ENCODE results near the gene DLEC1.

The DLEC1 gene
- total RNA-seq, result 0 to 6.1 (median 0.37) reads per million in 17 experiments

GRCh38 chr3:38039101-38039898, at the start of gene DLEC1:
Gene DLEC1, plus strand, starts transcription at chr3:38039208. Its CDS starts 18 bp downstream, at chr3:38039226.
- peak; percentile 54 to 81 (median 72) for DNase-seq

- DNase-seq, result no peak
Measured at GRCh38 chr3:37989821-37990480, 49.1 kb upstream of the DLEC1 start.

- no peak for DNase-seq
Measured at GRCh38 chr3:37990527-37990926, 48.5 kb upstream of the DLEC1 start, which contains the start of gene VILL. Gene VILL, plus strand, starts transcription at chr3:37990786. Its CDS starts 2,887 bp downstream, at chr3:37993673.

GRCh38 chr3:37991109-37991508, 47.9 kb upstream of the DLEC1 start:
- no peak for DNase-seq

- no peak for DNase-seq
Measured at GRCh38 chr3:37991823-37992222, 47.2 kb upstream of the DLEC1 start.

- DNase-seq, result no peak
Measured at GRCh38 chr3:37992271-37993066, 46.5 kb upstream of the DLEC1 start.

- no peak for DNase-seq
Measured at GRCh38 chr3:37993067-37993455, 45.9 kb upstream of the DLEC1 start.

GRCh38 chr3:37993460-37993819, 45.6 kb upstream of the DLEC1 start:
- DNase-seq, result peak in 2 of 4 experiments; percentile 23 to 36

- peak; percentile 92 to 97 (median 96) for DNase-seq
Measured at GRCh38 chr3:37993820-37994638, 45.0 kb upstream of the DLEC1 start.

- DNase-seq, result no peak
Measured at GRCh38 chr3:37994639-37994972, 44.4 kb upstream of the DLEC1 start.

GRCh38 chr3:37995652-37996641, 43.1 kb upstream of the DLEC1 start:
- no peak for DNase-seq

GRCh38 chr3:37996785-37997301, 42.2 kb upstream of the DLEC1 start:
- peak; percentile 81 to 89 (median 86) for DNase-seq

- DNase-seq, result no peak
Measured at GRCh38 chr3:37997342-37997741, 41.7 kb upstream of the DLEC1 start.

- DNase-seq, result no peak
Measured at GRCh38 chr3:37997791-37998370, 41.1 kb upstream of the DLEC1 start.

- DNase-seq, result no peak
Measured at GRCh38 chr3:37999836-38000235, 39.2 kb upstream of the DLEC1 start.

- DNase-seq, result no peak
Measured at GRCh38 chr3:38000242-38000916, 38.6 kb upstream of the DLEC1 start.

- no peak for DNase-seq
Measured at GRCh38 chr3:38000965-38001455, 38.0 kb upstream of the DLEC1 start.

GRCh38 chr3:38001456-38002081, 37.4 kb upstream of the DLEC1 start:
- DNase-seq, result peak in 1 of 4 experiments; percentile 32

GRCh38 chr3:38002291-38002876, 36.6 kb upstream of the DLEC1 start:
- no peak for DNase-seq

All from suppressor macrophage (primary cell).